Measurements from ENCODE around the gene GLI3. TPM values are rescaled to one million over a fixed set of nuclear protein-coding genes. Genes with fewer than 3 reads are reported as not detected.

Gene GLI3
- total and polyA plus RNA-seq, 10 of the 15 experiments (the other 5 are each of a cell fraction or from before 2014, with no cell fraction given) = 0.01 TPM; not detected in 8

DNA sequence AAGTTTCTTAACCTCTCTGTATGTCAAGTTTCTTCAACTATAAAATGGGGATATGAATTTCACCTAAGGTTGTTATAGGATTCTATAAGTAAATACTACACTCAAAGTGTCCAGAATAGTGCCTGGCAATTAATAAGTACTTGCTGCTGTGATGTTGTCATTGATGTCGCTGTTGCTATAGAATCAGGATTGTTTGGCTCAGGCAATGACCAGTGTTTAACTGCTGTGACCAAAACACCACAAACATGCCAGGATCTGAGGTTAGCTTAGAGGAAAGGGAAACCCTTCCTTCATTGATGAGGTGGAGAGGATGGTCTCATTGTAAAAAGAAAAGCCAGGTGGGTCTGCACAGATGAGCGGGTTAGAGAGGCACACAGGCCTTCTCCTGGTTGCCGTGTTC lies 311.1 kb downstream of the GLI3 start:
- no peaks in the 10 kb centered on the region; the same call in 1 of the 3 replicates for H3K9me3 ChIP-seq (replicated peaks; ENCODE audit: control insufficient read depth, insufficient read depth, low read length)
- ChIA-PET RAD21 (ENCODE audit: unreplicated experiment) (no interaction called here), CTCF (interaction anchor here (0.8 kb wide), 1 partner anchor 15 kb away, joined by 5 read pairs; no protein-coding TSS in a partner anchor), SMC1A (ENCODE audit: uncharacterized antibody, unreplicated experiment) (no interaction called here), POLR2A (no interaction called here)
- WGBS (ENCODE audit: insufficient coverage, insufficient replicate concordance, low lambda C conversion rate, missing lambda C conversion rate) = 87% methylated on average over 3 of the region's 3 CpGs
- no peaks in the 10 kb centered on the region for H3K27me3 ChIP-seq (replicated peaks in 1 of 2; ENCODE audit: control insufficient read depth in 2 of 2, insufficient read depth in 2 of 2, low read length in 1 of 2)
- TF ChIP-seq, protein P1, sequence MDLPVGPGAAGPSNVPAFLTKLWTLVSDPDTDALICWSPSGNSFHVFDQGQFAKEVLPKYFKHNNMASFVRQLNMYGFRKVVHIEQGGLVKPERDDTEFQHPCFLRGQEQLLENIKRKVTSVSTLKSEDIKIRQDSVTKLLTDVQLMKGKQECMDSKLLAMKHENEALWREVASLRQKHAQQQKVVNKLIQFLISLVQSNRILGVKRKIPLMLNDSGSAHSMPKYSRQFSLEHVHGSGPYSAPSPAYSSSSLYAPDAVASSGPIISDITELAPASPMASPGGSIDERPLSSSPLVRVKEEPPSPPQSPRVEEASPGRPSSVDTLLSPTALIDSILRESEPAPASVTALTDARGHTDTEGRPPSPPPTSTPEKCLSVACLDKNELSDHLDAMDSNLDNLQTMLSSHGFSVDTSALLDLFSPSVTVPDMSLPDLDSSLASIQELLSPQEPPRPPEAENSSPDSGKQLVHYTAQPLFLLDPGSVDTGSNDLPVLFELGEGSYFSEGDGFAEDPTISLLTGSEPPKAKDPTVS (IDR thresholded peaks at IDR 0.05; ENCODE audit: low read depth, low read length) = no peak
- TF ChIP-seq NFXL1 (IDR thresholded peaks at IDR 0.05; ENCODE audit: borderline replicate concordance) = no peak
- TF ChIP-seq RAD51 (IDR thresholded peaks at IDR 0.05) = no peak
- no peak for TF ChIP-seq CREB1 (IDR thresholded peaks at IDR 0.05; ENCODE audit: low read depth)
- H2AFZ ChIP-seq (ENCODE audit: control insufficient read depth, low read depth, low read length) = no peak overlapping the region
- in situ Hi-C loops (cut with MboI) (loop anchor here (25.0 kb wide), 1 partner anchor 1911 kb away; no protein-coding TSS in a partner anchor), intact Hi-C loops (cut with micrococcal nuclease; ENCODE audit: unreplicated experiment) (no loop called here)
- H3K4me3 ChIP-seq = no peak overlapping the region
- H3K36me3 ChIP-seq (ENCODE audit: control insufficient read depth in 2 of 2, insufficient read depth in 2 of 2, low read length in 1 of 2) = no peaks in the 10 kb centered on the region
- DNase-seq (ENCODE audit: low read depth, low spot score) (no peak), ATAC-seq (no peak), FAIRE-seq (no peak)
- H3K9ac ChIP-seq (ENCODE audit: control insufficient read depth, insufficient read depth, low read length) = no peak overlapping the region
- no peak overlapping the region for H3K4me2 ChIP-seq (ENCODE audit: control insufficient read depth, insufficient read depth)
- H3K4me1 ChIP-seq (ENCODE audit: control insufficient read depth, insufficient read depth, low read length) = peaks cover 2% of the 10 kb centered on the region; the same call in 1 of the 2 replicates
- H3K79me2 ChIP-seq (ENCODE audit: control insufficient read depth, insufficient read depth, low read length) = no peaks in the 10 kb centered on the region
- no peaks in the 10 kb centered on the region for H4K20me1 ChIP-seq (ENCODE audit: control insufficient read depth, insufficient read depth)
- no peak overlapping the region for H3K27ac ChIP-seq (ENCODE audit: control insufficient read depth, insufficient read depth)
- BruUV-seq (replicated peaks) = no TSS peak

DNA sequence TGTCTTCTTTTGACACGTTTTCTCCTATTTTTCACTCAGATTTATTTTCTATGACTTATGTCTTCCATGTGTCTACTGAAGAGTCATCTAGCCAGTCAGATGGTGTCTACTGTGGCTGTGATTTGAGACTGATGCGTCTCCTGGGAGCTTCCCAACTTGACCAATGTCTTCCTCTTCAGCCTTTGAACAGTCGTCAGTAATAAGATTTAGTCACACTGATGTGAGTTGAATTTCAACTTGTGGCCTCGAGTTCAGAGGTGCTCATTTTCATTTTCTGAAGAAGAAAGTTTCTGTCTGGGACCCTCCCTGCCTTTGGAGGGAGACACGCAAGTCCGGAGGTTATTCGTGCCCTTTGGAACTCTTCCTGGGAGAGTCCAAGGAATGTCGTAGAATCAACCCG lies 312.2 kb downstream of the GLI3 start:
- no peak for ATAC-seq
- RAD21 ChIA-PET (ENCODE audit: unreplicated experiment) = no interaction called here
- BruUV-seq (replicated peaks) = no TSS peak
- Histone ChIP-seq H3K4me3 (no peak overlapping the region), H2AFZ (ENCODE audit: control insufficient read depth, low read depth, low read length) (no peak overlapping the region), H3K36me3 (ENCODE audit: control insufficient read depth in 2 of 2, insufficient read depth in 2 of 2, low read length in 1 of 2) (no peaks in the 10 kb centered on the region), H4K20me1 (ENCODE audit: control insufficient read depth, insufficient read depth) (no peaks in the 10 kb centered on the region), H3K9me3 (replicated peaks; ENCODE audit: control insufficient read depth, insufficient read depth, low read length) (no peaks in the 10 kb centered on the region), H3K4me1 (ENCODE audit: control insufficient read depth, insufficient read depth, low read length) (no peaks in the 10 kb centered on the region), H3K27me3 (replicated peaks in 1 of 2; ENCODE audit: control insufficient read depth in 2 of 2, insufficient read depth in 2 of 2, low read length in 1 of 2) (no peaks in the 10 kb centered on the region), H3K4me2 (ENCODE audit: control insufficient read depth, insufficient read depth) (no peak overlapping the region), H3K9ac (ENCODE audit: control insufficient read depth, insufficient read depth, low read length) (no peak overlapping the region), H3K79me2 (ENCODE audit: control insufficient read depth, insufficient read depth, low read length) (no peaks in the 10 kb centered on the region), H3K27ac (ENCODE audit: control insufficient read depth, insufficient read depth) (no peak overlapping the region)
- in situ Hi-C loops (cut with MboI) (loop anchor here (25.0 kb wide), 1 partner anchor 1913 kb away; no protein-coding TSS in a partner anchor), intact Hi-C loops (cut with micrococcal nuclease; ENCODE audit: unreplicated experiment) (no loop called here)
- no peak for FAIRE-seq
- WGBS (ENCODE audit: insufficient coverage, insufficient replicate concordance, low lambda C conversion rate, missing lambda C conversion rate) = 57% methylated on average over 9 of the region's 9 CpGs
- TF ChIP-seq, protein P2, sequence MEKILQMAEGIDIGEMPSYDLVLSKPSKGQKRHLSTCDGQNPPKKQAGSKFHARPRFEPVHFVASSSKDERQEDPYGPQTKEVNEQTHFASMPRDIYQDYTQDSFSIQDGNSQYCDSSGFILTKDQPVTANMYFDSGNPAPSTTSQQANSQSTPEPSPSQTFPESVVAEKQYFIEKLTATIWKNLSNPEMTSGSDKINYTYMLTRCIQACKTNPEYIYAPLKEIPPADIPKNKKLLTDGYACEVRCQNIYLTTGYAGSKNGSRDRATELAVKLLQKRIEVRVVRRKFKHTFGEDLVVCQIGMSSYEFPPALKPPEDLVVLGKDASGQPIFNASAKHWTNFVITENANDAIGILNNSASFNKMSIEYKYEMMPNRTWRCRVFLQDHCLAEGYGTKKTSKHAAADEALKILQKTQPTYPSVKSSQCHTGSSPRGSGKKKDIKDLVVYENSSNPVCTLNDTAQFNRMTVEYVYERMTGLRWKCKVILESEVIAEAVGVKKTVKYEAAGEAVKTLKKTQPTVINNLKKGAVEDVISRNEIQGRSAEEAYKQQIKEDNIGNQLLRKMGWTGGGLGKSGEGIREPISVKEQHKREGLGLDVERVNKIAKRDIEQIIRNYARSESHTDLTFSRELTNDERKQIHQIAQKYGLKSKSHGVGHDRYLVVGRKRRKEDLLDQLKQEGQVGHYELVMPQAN (conservative IDR thresholded peaks at IDR 0.05) = no peak
- no peak for TF ChIP-seq KDM1A (IDR thresholded peaks at IDR 0.05; ENCODE audit: borderline replicate concordance)
- no peak for TF ChIP-seq SRF (IDR thresholded peaks at IDR 0.05; ENCODE audit: low read depth in 2 of 2, low read length in 2 of 2)
- TF ChIP-seq, protein P3, sequence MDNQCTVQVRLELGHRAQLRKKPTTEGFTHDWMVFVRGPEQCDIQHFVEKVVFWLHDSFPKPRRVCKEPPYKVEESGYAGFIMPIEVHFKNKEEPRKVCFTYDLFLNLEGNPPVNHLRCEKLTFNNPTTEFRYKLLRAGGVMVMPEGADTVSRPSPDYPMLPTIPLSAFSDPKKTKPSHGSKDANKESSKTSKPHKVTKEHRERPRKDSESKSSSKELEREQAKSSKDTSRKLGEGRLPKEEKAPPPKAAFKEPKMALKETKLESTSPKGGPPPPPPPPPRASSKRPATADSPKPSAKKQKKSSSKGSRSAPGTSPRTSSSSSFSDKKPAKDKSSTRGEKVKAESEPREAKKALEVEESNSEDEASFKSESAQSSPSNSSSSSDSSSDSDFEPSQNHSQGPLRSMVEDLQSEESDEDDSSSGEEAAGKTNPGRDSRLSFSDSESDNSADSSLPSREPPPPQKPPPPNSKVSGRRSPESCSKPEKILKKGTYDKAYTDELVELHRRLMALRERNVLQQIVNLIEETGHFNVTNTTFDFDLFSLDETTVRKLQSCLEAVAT (IDR thresholded peaks at IDR 0.05) = no peak
- TF ChIP-seq IRF4 (IDR thresholded peaks at IDR 0.05; ENCODE audit: low read depth, low read length) = no peak
- TF ChIP-seq CBX5 (IDR thresholded peaks at IDR 0.05; ENCODE audit: low read depth) = no peak
- no peak for DNase-seq (ENCODE audit: low read depth, low spot score)
- POLR2A ChIA-PET = no interaction called here
- CTCF ChIA-PET = no interaction called here
- SMC1A ChIA-PET (ENCODE audit: uncharacterized antibody, unreplicated experiment) = no interaction called here

All from GM12878 (cell line).